K562 (cell line): ENCODE results near the gene ITGAL. TPM values are rescaled to one million over a fixed set of nuclear protein-coding genes. Genes with fewer than 3 reads are reported as not detected.

Experiments
- FOXP1 ChIP-seq: sonication (generic); formaldehyde crosslinking; IDR thresholded peaks from 2 replicates; pipeline ENCODE4 v1.8.0; 2022; ENCODE audit warnings: mild to moderate bottlenecking, missing genetic modification reagents
- GABPA ChIP-seq: fragments of 200-800 bp; sonication (Bioruptor generic); conservative IDR thresholded peaks from 2 replicates; pipeline ENCODE4 v1.6.1; 2016; ENCODE audit warnings: low read depth, missing genetic modification characterization, missing compliant biosample characterization
- HDAC2 ChIP-seq: fragments of 450-650 bp; IDR thresholded peaks from 2 replicates; pipeline ENCODE4 v1.6.1; 2016; ENCODE audit warnings: mild to moderate bottlenecking
- HMBOX1 ChIP-seq: sonication (generic); IDR thresholded peaks from 2 replicates; pipeline ENCODE4 v1.6.1; 2016
- KDM1A ChIP-seq, 2 experiments: fragments of 450-650 bp; IDR thresholded peaks; 2 replicates each; pipeline ENCODE4 v1.6.1; 2016; ENCODE audit warnings: mild to moderate bottlenecking in 2 of 2
- KLF1 ChIP-seq: fragments of 450-650 bp; IDR thresholded peaks from 2 replicates; pipeline ENCODE4 v1.6.1; 2016; ENCODE audit warnings: missing genetic modification characterization, missing compliant biosample characterization
- MIER1 ChIP-seq: fragments of 450-650 bp; IDR thresholded peaks from 2 replicates; pipeline ENCODE4 v1.6.1; 2016; ENCODE audit warnings: antibody characterized with exemption, mild to moderate bottlenecking, low read depth
- MTA1 ChIP-seq: fragments of 450-650 bp; IDR thresholded peaks from 2 replicates; pipeline ENCODE4 v1.6.1; 2017; ENCODE audit warnings: borderline replicate concordance
- MTA3 ChIP-seq: fragments of 450-650 bp; formaldehyde crosslinking; IDR thresholded peaks from 2 replicates; pipeline ENCODE4 v1.6.1; 2017; ENCODE audit warnings: mild to moderate bottlenecking, borderline replicate concordance
- NRF1 ChIP-seq, 2 experiments: fragments of 450-650 bp; IDR thresholded peaks in 1 of 2; conservative IDR thresholded peaks in 1 of 2; 2 replicates each; pipeline ENCODE4 v1.6.1; 2014; ENCODE audit warnings: mild to moderate bottlenecking in 2 of 2
- SAP30 ChIP-seq: fragments of 200-600 bp; sonication (generic); IDR thresholded peaks from 2 replicates; pipeline ENCODE4 v1.6.1; 2012; ENCODE audit warnings: borderline replicate concordance, low read depth, mild to moderate bottlenecking, moderate library complexity, low read length, control low read depth, inconsistent platforms; ENCODE audit not compliant: insufficient read depth, poor library complexity, severe bottlenecking
- ZBTB26 ChIP-seq: fragments of 450-650 bp; formaldehyde crosslinking; IDR thresholded peaks from 2 replicates; pipeline ENCODE4 v1.4.0; 2022; ENCODE audit warnings: missing genetic modification characterization
- ZBTB40 ChIP-seq, 2 experiments: fragments of 450-650 bp in 1 of 2; sonication (generic) in 1 of 2; formaldehyde crosslinking in 1 of 2; IDR thresholded peaks; 2 replicates each; pipeline versions ENCODE4 v1.7.1 to v1.9.0; 2016 to 2022; ENCODE audit warnings: inconsistent platforms in 1 of 2, mild to moderate bottlenecking in 1 of 2, missing genetic modification reagents in 1 of 2
- ZNF280A ChIP-seq: fragments of 450-650 bp; IDR thresholded peaks from 2 replicates; pipeline ENCODE4 v1.6.1; 2018; ENCODE audit warnings: mild to moderate bottlenecking, low read depth; ENCODE audit not compliant: partially characterized antibody
- ZNF311 ChIP-seq: fragments of 250-450 bp; sonication (Bioruptor Pico); IDR thresholded peaks from 2 replicates; pipeline ENCODE4 v1.4.0; 2020; ENCODE audit warnings: mild to moderate bottlenecking, moderate library complexity
- ZNF551 ChIP-seq: fragments of 250-450 bp; sonication (Bioruptor Pico); IDR thresholded peaks from 2 replicates; pipeline ENCODE4 v1.5.0; 2021; ENCODE audit warnings: mild to moderate bottlenecking, moderate library complexity
- polyA plus RNA-seq, 8 experiments: library from polyadenylated mRNA; depleted of rRNA in 4 of 8; stranded (reverse) in 5 of 8; unstranded in 3 of 8; fragments of >200 nt; fragmentation: Nextera tagmentation in 2 of 8; fragmentation: Illumina TruSeq in 1 of 8; extraction: Ambion mirVana in 2 of 8; extraction: Trizol in 1 of 8; gene quantifications; 2 replicates each; pipeline versions ENCODE4 v1.2.1 to v1.2.3, GENCODE V29; 2011 to 2014; ENCODE audit warnings: inconsistent platforms in 1 of 8, missing spikeins in 1 of 8
- total RNA-seq, 7 experiments: library from RNA; depleted of rRNA in 6 of 7; stranded (reverse); fragments of >200 nt in 6 of 7; fragmentation: Illumina TruSeq in 2 of 7; extraction: Trizol in 2 of 7; gene quantifications; 2 replicates each; pipeline versions ENCODE4 v1.2.1 to v1.2.3, GENCODE V29; 2011 to 2021; ENCODE audit warnings: low replicate concordance in 1 of 7

Gene ITGAL
- total and polyA plus RNA-seq, 9 of the 15 experiments (the other 6 are each of a cell fraction or from before 2014, with no cell fraction given): 0.01 to 0.53 TPM; not detected in 7

GRCh38 chr16:30535777-30536190, 63.2 kb downstream of the ITGAL start (continued):
- TF ChIP-seq ZBTB40 (IDR thresholded peaks at IDR 0.05) (no peak), ZBTB40 (CRISPR knock-in tag; IDR thresholded peaks at IDR 0.05) (no peak), HMBOX1 (no peak), ZNF311 (CRISPR knock-in tag) (no peak), KLF1 (tag) (no peak), SAP30 (no peak), GABPA (tag) (no peak), KDM1A (IDR thresholded peaks at IDR 0.05) (no peak), ZNF280A (no peak), MTA3 (no peak), NRF1 (conservative IDR thresholded peaks at IDR 0.05 in 1 of 2, IDR thresholded peaks at IDR 0.05 in 1 of 2) (peak; percentile 70 to 78), FOXP1 (CRISPR knock-in tag) (peak; percentile 85; the same call in 1 of the 2 replicates), ZBTB26 (CRISPR knock-in tag) (0 out of 2 replicates have a peak, but pooled peaks have one; percentile 21), ZNF551 (CRISPR knock-in tag) (no peak), HDAC2 (peak; percentile 64; the same call in 1 of the 2 replicates), MIER1 (no peak), MTA1 (0 out of 2 replicates have a peak, but pooled peaks have one; percentile 10)
